Measurements from ENCODE around the gene PYM1.
A peak's percentile ranks its signal among the peaks of the same experiment; 100 is the strongest.
"Not testable (repeated sequence)": the region's sequence is repeated elsewhere in the genome, so short reads cannot be mapped to it uniquely, and the experiment has no call there.

Gene PYM1

GRCh38 chr12:55909513-55909884 lies 18.2 kb downstream of the PYM1 start:
- no peak for DNase-seq
- no peak for ATAC-seq

GRCh38 chr12:55908726-55909512 lies 18.8 kb downstream of the PYM1 start:
- ATAC-seq (no peak), DNase-seq (no peak)

GRCh38 chr12:55906056-55906455 lies 21.6 kb downstream of the PYM1 start:
- ATAC-seq: no peak
- no peak for DNase-seq

GRCh38 chr12:55901881-55902490 lies 25.7 kb downstream of the PYM1 start:
- ATAC-seq: no peak
- DNase-seq: no peak

- ATAC-seq (peak; percentile 95), DNase-seq (peak; percentile 32)
These were observed 28.6 kb downstream of the PYM1 start for GRCh38 chr12:55899082-55899481.

- DNase-seq (no peak), ATAC-seq (no peak)
These were observed 34.0 kb downstream of the PYM1 start for GRCh38 chr12:55893723-55894122.

- ATAC-seq: no peak
These were observed 36.4 kb downstream of the PYM1 start for GRCh38 chr12:55891310-55891709.

GRCh38 chr12:55885113-55885512 lies 42.6 kb downstream of the PYM1 start:
- ATAC-seq: peak; percentile 61
- DNase-seq: no peak

More at GRCh38 chr12:55891310-55891709, 36.4 kb downstream of the PYM1 start:
- DNase-seq: no peak

- no peak for ATAC-seq
These were observed 49.9 kb downstream of the PYM1 start for GRCh38 chr12:55877824-55878223.

GRCh38 chr12:55875704-55876467 lies 51.8 kb downstream of the PYM1 start:
- DNase-seq: no peak
- no peak for ATAC-seq

More at GRCh38 chr12:55877824-55878223, 49.9 kb downstream of the PYM1 start:
- no peak for DNase-seq

GRCh38 chr12:55874443-55874842 lies 53.3 kb downstream of the PYM1 start:
- no peak for DNase-seq
- ATAC-seq: no peak

GRCh38 chr12:55866454-55867004 lies 61.2 kb downstream of the PYM1 start:
- not testable (repeated sequence) for ATAC-seq

GRCh38 chr12:55865327-55865726 lies 62.4 kb downstream of the PYM1 start:
- DNase-seq (no peak), ATAC-seq (no peak)

More at GRCh38 chr12:55866454-55867004, 61.2 kb downstream of the PYM1 start:
- DNase-seq: not testable (repeated sequence)

- not testable (repeated sequence) for DNase-seq, ATAC-seq
These were observed 64.8 kb downstream of the PYM1 start for GRCh38 chr12:55862931-55863330.

GRCh38 chr12:55862286-55862685 lies 65.4 kb downstream of the PYM1 start:
- no peak for DNase-seq
- no peak for ATAC-seq

GRCh38 chr12:55861871-55862270 lies 65.8 kb downstream of the PYM1 start:
- ATAC-seq: no peak
- no peak for DNase-seq

GRCh38 chr12:55861396-55861795 lies 66.3 kb downstream of the PYM1 start:
- ATAC-seq: no peak
- DNase-seq: no peak

- no peak for DNase-seq
- no peak for ATAC-seq
These were observed 75.0 kb downstream of the PYM1 start for GRCh38 chr12:55852740-55853139.

Measured in stimulated activated naive CD8-positive, alpha-beta T cell treated with anti-CD3 and anti-CD28 coated beads, Interleukin-15, Interleukin-2, amounts not matched to agents 100 U/mL and 50 U/mL, for 24 hours (primary cell).